SK-N-SH treated with all-trans-retinoic acid at 6 μM for 48 hours (cell line): ENCODE results near the gene CBR1.

ENCODE experiments used
- ARNTL ChIP-seq: fragments of 450-650 bp; formaldehyde crosslinking; IDR thresholded peaks from 2 replicates; pipeline ENCODE4 v1.5.0; 2020; ENCODE audit warnings: low read depth, mild to moderate bottlenecking, moderate library complexity, borderline replicate concordance
- ZC3H10 ChIP-seq: fragments of 250-450 bp; sonication (Bioruptor Pico); IDR thresholded peaks from 2 replicates; pipeline ENCODE4 v1.5.1; 2021; ENCODE audit warnings: mild to moderate bottlenecking, moderate library complexity

DNA sequence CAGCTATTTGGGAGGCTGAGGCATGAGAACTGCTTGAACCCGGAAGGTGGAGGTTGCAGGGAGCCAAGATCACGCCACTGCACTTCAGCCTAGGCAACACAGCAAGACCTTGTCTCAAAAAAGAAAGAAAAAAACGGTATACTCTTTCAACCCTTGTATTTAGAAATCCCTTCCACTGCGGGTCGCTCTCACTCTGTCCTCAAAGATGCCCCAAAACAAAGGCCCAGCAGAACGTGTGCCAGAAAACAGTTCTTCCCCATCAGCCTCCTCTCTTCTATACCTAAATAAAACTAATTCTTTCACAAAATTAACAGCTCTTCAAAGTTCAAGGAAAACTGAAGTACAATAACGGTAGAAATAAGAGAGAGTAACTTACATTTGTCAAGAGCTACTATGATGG, 22.7 kb upstream of the CBR1 start:
- TF ChIP-seq ARNTL (CRISPR knock-in tag): no peak
- TF ChIP-seq ZC3H10: no peak
